Esophagus muscularis mucosa (tissue), 4 donors: Measurements from ENCODE around the gene FAM89A.

Experiments used
- EP300 ChIP-seq: sonication (generic); formaldehyde crosslinking; IDR thresholded peaks from one replicate; pipeline ENCODE4 v1.6.1; 2017; ENCODE audit warnings: antibody characterized with exemption
- POLR2AphosphoS5 ChIP-seq, 2 donors: sonication (generic); formaldehyde crosslinking; IDR thresholded peaks; one replicate each; pipeline ENCODE4 v1.6.1; 2017; ENCODE audit warnings: antibody characterized with exemption in 2 of 2
- TF ChIP-seq, protein P1 (sequence below), 3 experiments: fragments of 200-600 bp in 2 of 3; fragments of 450-650 bp in 1 of 3; sonication (generic) in 2 of 3; IDR thresholded peaks; one replicate each; pipeline ENCODE4 v1.5.1; 2017 to 2019; ENCODE audit warnings: antibody characterized with exemption in 3 of 3, mild to moderate bottlenecking in 2 of 3, moderate library complexity in 1 of 3

DNA sequence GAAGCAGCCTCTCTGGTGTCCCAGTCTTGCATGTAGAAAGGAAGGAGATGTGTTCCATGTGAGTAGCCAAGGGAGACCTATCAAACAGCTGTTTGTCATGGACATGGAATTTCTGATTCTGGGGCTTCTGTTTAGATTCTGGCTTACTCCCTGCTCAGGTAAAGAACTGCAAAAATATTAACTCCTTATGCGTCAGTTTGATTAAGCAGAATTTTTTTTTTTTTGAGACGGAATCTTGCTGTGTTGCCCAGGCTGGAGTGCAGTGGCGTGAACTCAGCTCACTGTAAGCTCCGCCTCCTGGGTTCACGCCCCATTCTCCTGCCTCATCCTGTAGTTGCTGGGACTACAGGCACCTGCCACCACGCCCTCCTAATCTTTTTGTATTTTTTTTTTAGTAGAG is 54.3 kb downstream of the FAM89A start:
- TF ChIP-seq, protein P1, sequence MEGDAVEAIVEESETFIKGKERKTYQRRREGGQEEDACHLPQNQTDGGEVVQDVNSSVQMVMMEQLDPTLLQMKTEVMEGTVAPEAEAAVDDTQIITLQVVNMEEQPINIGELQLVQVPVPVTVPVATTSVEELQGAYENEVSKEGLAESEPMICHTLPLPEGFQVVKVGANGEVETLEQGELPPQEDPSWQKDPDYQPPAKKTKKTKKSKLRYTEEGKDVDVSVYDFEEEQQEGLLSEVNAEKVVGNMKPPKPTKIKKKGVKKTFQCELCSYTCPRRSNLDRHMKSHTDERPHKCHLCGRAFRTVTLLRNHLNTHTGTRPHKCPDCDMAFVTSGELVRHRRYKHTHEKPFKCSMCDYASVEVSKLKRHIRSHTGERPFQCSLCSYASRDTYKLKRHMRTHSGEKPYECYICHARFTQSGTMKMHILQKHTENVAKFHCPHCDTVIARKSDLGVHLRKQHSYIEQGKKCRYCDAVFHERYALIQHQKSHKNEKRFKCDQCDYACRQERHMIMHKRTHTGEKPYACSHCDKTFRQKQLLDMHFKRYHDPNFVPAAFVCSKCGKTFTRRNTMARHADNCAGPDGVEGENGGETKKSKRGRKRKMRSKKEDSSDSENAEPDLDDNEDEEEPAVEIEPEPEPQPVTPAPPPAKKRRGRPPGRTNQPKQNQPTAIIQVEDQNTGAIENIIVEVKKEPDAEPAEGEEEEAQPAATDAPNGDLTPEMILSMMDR (IDR thresholded peaks at IDR 0.05): no peak
- TF ChIP-seq EP300 (no peak), POLR2AphosphoS5 (IDR thresholded peaks at IDR 0.05) (no peak)
